ENCODE measurements around the gene FAAP20. TPM values are rescaled to one million over a fixed set of nuclear protein-coding genes. Genes with fewer than 3 reads are reported as not detected.

Gene FAAP20
- total RNA-seq, 1 donor from 2014 or later, result 38.3 TPM

- DNase-seq (ENCODE audit: low spot score in 2 of 2), result no peak
- Histone ChIP-seq H3K9me3 (no peaks in the 10 kb centered on the region), H3K4me1 (peaks cover 17 to 46% of the 10 kb centered on the region in 2 donors), H3K36me3 (no peaks in the 10 kb centered on the region), H3K27ac (peak overlapping the region; percentile 90), H3K27me3 (no peaks in the 10 kb centered on the region), H3K4me3 (no peak overlapping the region)
- intact Hi-C loops (cut with DNase I), result loop anchor here (5.0 kb wide), 1 partner anchor 115 kb away; no protein-coding TSS in a partner anchor
- no peak for TF ChIP-seq CTCF (IDR thresholded peaks at IDR 0.05)
Observed at GRCh38 chr1:2196901-2197638, 2.5 kb upstream of the FAAP20 start.

GRCh38 chr1:2195785-2196184, 1.2 kb upstream of the FAAP20 start:
- Histone ChIP-seq H3K27me3 (no peaks in the 10 kb centered on the region), H3K36me3 (no peaks in the 10 kb centered on the region), H3K9me3 (no peaks in the 10 kb centered on the region), H3K4me1 (peaks cover 25 to 57% of the 10 kb centered on the region in 2 donors), H3K4me3 (peak overlapping the region in 1 of 2 donors; percentile 85), H3K27ac (peak overlapping the region; percentile 94 to 97)
- intact Hi-C loops (cut with DNase I), result loop anchor here (1.0 to 5.0 kb wide), 3 partner anchors 117 to 195 kb away; partner anchors contain the start of genes MORN1 and RER1
- DNase-seq (ENCODE audit: low spot score in 2 of 2), result no peak
- no peak for TF ChIP-seq CTCF (IDR thresholded peaks at IDR 0.05)

GRCh38 chr1:2194898-2195673, 514 bp upstream of the FAAP20 start:
- Histone ChIP-seq H3K4me1 (peaks cover 31 to 57% of the 10 kb centered on the region in 2 donors), H3K4me3 (peak overlapping the region; percentile 58 to 85), H3K36me3 (no peaks in the 10 kb centered on the region), H3K27me3 (no peaks in the 10 kb centered on the region), H3K27ac (peak overlapping the region; percentile 94 to 97), H3K9me3 (no peaks in the 10 kb centered on the region)
- DNase-seq (ENCODE audit: low spot score in 2 of 2), result peak; percentile 70 to 95
- intact Hi-C loops (cut with DNase I), result loop anchor here (1.0 to 5.0 kb wide), 5 partner anchors 117 to 392 kb away; partner anchors contain the start of genes MORN1, PANK4, PRXL2B and RER1
- peak; percentile 97 to 100 (median 98) for TF ChIP-seq CTCF (IDR thresholded peaks at IDR 0.05)

GRCh38 chr1:2193514-2194281, 874 bp downstream of the FAAP20 start:
- Histone ChIP-seq H3K4me3 (peak overlapping the region; percentile 58 to 85), H3K36me3 (no peaks in the 10 kb centered on the region), H3K27ac (peak overlapping the region; percentile 94 to 97), H3K4me1 (peaks cover 28 to 47% of the 10 kb centered on the region in 2 donors), H3K27me3 (no peaks in the 10 kb centered on the region), H3K9me3 (no peaks in the 10 kb centered on the region)
- intact Hi-C loops (cut with DNase I), result loop anchor here (2.0 to 5.0 kb wide), 3 partner anchors 197 to 394 kb away; partner anchors contain the start of genes MORN1, PANK4, PRXL2B and RER1
- no peak for DNase-seq (ENCODE audit: low spot score in 2 of 2)
- no peak for TF ChIP-seq CTCF (IDR thresholded peaks at IDR 0.05)
